ENCODE data around the gene NOL4L.

DNA sequence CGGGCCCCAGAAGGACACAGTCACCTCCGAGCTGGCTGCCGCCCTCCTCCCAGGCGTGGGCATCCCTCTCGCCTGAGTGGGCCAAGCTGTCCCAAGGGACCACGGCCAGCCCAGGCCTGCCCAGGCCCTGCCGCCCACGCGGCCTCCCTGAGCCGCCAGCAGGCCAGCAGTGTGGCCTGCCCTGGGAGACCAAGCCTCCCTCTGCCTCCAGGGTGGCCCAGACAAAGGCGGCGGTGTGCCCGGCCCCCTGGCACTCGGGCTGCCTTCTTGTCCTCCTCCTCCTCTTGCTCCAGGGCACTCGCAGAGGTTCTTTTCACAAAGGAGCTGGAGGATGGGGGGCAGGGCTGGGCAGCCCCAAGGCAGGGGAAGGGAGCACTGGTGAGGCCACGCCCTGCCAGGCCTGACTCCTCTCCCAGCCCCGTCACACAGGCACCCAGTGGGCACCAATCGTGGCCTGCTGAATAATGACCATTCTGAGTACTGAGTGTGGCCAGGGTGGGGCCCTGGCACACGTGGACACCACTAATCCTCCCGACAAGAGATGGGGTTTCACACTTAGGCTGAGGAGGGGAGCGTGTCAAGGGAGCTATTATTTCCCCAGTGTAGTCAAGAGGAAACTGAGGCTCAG lies 25.3 kb downstream of the NOL4L start:
- TF ChIP-seq, protein P1, sequence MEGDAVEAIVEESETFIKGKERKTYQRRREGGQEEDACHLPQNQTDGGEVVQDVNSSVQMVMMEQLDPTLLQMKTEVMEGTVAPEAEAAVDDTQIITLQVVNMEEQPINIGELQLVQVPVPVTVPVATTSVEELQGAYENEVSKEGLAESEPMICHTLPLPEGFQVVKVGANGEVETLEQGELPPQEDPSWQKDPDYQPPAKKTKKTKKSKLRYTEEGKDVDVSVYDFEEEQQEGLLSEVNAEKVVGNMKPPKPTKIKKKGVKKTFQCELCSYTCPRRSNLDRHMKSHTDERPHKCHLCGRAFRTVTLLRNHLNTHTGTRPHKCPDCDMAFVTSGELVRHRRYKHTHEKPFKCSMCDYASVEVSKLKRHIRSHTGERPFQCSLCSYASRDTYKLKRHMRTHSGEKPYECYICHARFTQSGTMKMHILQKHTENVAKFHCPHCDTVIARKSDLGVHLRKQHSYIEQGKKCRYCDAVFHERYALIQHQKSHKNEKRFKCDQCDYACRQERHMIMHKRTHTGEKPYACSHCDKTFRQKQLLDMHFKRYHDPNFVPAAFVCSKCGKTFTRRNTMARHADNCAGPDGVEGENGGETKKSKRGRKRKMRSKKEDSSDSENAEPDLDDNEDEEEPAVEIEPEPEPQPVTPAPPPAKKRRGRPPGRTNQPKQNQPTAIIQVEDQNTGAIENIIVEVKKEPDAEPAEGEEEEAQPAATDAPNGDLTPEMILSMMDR (IDR thresholded peaks at IDR 0.05; ENCODE audit: poor library complexity), result no peak
- TF ChIP-seq EZH2 (IDR thresholded peaks at IDR 0.05; ENCODE audit: borderline replicate concordance), result no peak
